GM18520 (cell line): ENCODE results near the gene TEX35.
A peak's percentile ranks its signal among the peaks of the same experiment; 100 is the strongest.

Source experiments
- ATAC-seq: cut with Tn5 transposase; IDR thresholded peaks from one replicate; pipeline ENCODE4 v1.9.1; 2021; ENCODE audit not compliant: unreplicated experiment

The TEX35 gene

GRCh38 chr1:178512566-178513277 lies at the start of gene TEX35:
TEX35 (plus strand) TSS chr1:178513109; CDS start chr1:178513189, 80 bp downstream.
- no peak for ATAC-seq

GRCh38 chr1:178464141-178464540 lies 48.8 kb upstream of the TEX35 start:
- no peak for ATAC-seq

- no peak for ATAC-seq
Measured at GRCh38 chr1:178464566-178464965, 48.3 kb upstream of the TEX35 start.

- no peak for ATAC-seq
Measured at GRCh38 chr1:178465011-178465410, 47.9 kb upstream of the TEX35 start.

GRCh38 chr1:178467837-178468236 lies 45.1 kb upstream of the TEX35 start:
- ATAC-seq: no peak

- no peak for ATAC-seq
Measured at GRCh38 chr1:178470411-178470960, 42.4 kb upstream of the TEX35 start.

GRCh38 chr1:178472531-178472930 lies 40.4 kb upstream of the TEX35 start:
- ATAC-seq: peak; percentile 60

GRCh38 chr1:178477373-178477772 lies 35.5 kb upstream of the TEX35 start:
- ATAC-seq: no peak

- no peak for ATAC-seq
Measured at GRCh38 chr1:178477841-178478240, 35.1 kb upstream of the TEX35 start.

GRCh38 chr1:178483251-178483957 lies 29.5 kb upstream of the TEX35 start:
- ATAC-seq: no peak

- ATAC-seq: no peak
Measured at GRCh38 chr1:178484698-178485225, 28.1 kb upstream of the TEX35 start.

- ATAC-seq: no peak
Measured at GRCh38 chr1:178485541-178485981, 27.3 kb upstream of the TEX35 start.

GRCh38 chr1:178486100-178487069 lies 26.5 kb upstream of the TEX35 start:
- ATAC-seq: no peak

GRCh38 chr1:178487070-178487615 lies 25.8 kb upstream of the TEX35 start:
- ATAC-seq: no peak

GRCh38 chr1:178488393-178488792 lies 24.5 kb upstream of the TEX35 start:
- ATAC-seq: no peak

GRCh38 chr1:178489399-178489798 lies 23.5 kb upstream of the TEX35 start:
- no peak for ATAC-seq

- ATAC-seq: no peak
Measured at GRCh38 chr1:178490136-178490535, 22.8 kb upstream of the TEX35 start.

GRCh38 chr1:178490967-178491366 lies 21.9 kb upstream of the TEX35 start:
- ATAC-seq: no peak

GRCh38 chr1:178491721-178492120 lies 21.2 kb upstream of the TEX35 start:
- no peak for ATAC-seq

- no peak for ATAC-seq
Measured at GRCh38 chr1:178492341-178492740, 20.6 kb upstream of the TEX35 start.
